AML-193 (cell line): ENCODE results near the gene ACOXL.
"Not testable (repeated sequence)": the region's sequence is repeated elsewhere in the genome, so short reads cannot be mapped to it uniquely, and the experiment has no call there.

Source experiments
- DNase-seq, 2 experiments: peaks; one replicate each; lab custom pipeline; 2025; lab: John Stamatoyannopoulos, UW

Gene ACOXL

DNA sequence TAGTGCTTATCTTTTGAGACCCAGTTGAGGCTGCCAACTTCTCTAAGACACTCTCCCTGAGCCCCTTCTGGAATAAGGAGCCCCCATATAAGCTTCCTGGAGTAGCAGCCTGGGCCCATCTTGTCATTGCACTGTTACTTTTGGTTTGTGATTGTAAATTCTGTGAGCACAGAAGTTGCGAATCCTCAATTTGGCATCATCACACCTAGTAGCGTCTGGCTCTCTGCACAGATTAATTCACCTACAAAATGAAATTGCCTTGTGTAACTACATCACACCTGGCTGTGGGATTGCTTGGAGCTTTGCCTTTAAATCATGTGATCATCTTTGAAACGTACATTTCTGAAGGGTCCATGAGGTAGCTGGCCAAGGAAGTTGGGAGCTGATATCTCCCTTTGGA, 195.2 kb downstream of the ACOXL start:
- no peak for DNase-seq

DNA sequence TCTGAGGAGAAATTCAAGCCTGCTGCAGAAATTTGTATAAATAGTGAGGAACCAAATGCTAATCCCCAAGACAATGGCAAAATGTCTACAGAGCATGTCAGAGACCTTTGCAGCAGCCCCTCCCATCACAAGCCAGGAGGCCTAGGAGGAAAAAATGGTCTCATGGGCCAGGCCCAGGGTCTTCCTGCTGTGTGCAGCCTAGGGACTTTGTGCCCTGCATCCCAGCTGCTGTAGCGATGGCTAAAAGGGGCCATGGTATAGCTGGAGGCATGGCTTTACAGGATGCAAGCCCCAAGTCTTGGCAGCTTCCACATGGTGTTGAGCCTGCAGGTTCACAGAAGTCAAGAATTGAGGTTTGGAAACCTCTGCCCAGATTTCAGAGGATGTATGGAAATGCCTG, 197.2 kb downstream of the ACOXL start:
- no peak for DNase-seq

DNA sequence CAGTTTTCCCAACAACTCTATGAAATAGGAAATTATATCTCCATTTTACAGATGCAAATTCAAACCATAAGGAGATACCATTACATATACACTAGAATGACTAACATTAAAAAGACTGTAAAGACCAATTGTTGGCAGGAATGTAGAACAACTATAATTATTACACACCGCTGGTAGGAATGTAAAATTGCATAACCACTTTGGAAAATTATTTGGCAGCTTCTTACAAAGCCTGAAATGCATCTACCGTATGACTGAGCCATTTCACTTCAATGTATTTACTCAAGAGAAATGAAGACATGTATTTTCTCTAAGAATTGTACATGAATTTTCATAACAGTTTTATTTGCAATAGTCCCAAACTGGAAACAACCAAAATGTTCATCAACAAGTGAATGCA, 199.3 kb downstream of the ACOXL start:
- no peak for DNase-seq

DNA sequence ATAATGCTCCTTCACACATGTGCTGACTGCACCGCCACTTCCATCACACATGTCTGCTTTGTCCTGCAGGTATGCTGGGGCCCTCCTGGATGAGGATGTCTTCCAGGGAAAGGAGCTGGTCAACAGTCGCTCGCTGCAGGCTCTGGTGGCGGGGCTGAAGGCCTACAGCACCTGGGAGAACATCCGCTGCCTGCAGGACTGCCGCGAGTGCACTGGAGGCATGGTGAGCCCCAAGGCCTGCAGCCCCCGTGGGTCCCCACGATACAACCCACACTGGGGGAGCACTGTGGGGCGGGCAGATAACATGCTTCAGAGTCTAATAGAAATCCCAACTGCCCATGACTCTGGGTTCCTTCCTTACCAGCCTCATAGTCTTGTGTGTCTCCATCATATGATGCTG, 201.0 kb downstream of the ACOXL start:
- no peak for DNase-seq

DNA sequence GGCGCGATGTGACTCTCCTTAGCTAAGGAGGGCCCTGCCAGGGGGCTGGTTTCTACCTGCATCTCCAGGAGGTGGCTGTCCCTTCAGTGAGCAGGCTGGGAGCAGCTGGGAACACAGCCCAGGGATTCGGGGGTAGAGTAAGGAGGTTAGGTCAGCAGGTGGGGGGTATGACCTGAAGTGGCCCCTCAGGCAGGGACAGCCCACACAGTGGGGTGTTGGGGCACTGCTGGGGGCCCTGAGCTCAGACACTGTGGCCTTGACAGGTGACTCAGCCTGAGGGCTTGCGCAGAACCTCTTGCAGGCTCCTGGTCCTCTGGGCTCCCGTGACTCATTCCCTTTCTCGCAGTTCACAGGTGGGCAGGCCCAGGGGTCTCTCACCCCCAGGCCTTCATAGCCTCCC, 202.6 kb downstream of the ACOXL start:
- DNase-seq = no peak

DNA sequence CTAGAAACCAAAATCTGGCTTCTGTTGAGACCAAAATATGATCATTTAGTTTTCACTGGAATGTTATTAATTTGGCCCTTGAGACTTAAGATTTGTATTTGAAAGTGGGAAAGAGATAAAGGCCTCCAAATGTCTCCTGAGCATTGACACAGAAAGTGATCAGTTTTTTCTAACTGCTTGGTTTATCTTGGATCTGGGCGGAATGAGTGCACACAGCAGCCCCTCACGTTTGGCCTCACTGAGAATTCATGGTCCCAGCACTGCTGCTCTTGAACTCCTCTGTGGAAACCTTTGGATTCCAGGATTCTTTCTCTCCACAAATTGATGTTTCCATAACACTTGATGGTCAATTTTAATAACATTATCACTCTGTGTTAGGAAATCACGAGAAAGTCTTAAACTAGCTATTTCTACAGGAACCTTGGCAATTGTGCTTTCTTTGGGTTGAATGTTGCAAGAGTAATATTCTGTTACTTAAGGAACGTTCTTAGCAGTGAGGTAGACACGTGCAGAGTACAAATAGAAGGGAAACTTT, 208.1 kb downstream of the ACOXL start:
- DNase-seq = no peak

DNA sequence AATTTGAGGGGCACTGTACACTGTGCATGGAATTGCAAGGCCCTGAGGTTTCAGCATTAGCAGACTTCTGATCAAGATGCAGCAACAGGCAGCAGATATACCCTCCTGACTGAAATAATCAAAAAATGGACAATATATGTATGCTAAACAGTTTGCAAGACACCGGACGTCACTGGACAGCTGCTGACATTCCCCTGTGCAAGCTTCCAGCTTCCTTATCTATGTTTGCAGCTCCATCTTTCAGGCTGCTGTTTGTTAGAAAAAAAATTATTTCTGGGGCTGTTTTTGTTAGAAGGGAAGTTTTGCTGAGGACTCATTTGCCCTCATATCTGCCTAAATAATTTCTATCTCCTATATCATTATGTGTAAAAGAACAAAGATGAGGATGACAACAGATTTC, 208.9 kb downstream of the ACOXL start:
- DNase-seq = no peak

DNA sequence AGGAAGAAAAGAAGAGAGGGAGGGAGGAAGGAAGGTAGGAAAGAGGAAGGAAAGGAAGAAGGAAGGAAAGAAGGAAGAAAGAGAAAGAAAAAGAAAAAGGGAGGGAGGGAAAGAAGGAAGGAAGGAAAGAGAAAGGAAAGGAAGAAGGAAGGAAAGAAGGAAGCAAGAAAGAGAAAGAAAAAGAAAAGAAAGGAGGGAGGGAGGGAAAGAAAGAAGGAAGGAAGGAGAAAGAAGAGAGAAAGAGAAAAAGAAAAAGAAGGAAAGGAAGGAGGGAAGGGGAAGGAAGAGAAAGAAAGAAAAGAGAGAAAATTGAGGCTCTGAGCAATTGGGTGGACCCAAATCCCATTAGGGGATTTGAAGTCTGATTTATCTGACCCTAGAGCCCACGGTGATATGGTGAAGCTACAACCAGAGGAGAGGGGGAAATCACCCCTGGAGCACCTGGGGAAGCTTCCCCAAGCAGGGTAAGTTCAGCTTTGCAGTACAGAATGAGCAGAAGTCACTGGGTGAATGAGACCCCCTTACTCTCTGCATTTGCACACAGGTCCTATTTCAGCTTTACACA, 210.8 kb downstream of the ACOXL start:
- DNase-seq = no peak

DNA sequence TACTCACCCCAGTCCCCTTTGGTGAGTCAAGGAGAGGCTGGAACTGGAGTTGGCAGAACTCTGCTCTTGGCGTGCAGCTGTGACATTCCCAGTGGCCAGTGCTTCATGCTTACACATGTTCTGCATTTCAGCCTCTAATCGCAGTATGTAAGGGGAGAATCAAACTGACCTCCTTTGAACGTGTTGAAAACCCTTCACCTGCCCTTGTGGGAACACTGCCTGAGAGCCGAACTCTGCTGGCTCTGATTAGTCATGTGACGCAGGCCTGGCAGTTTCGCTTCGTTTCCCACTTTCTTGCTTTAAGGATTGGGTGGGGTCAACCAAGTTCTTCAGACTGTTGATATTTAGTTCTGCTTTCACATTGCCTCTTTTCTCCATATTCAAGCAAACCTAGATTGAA, 214.5 kb downstream of the ACOXL start:
- no peak for DNase-seq

DNA sequence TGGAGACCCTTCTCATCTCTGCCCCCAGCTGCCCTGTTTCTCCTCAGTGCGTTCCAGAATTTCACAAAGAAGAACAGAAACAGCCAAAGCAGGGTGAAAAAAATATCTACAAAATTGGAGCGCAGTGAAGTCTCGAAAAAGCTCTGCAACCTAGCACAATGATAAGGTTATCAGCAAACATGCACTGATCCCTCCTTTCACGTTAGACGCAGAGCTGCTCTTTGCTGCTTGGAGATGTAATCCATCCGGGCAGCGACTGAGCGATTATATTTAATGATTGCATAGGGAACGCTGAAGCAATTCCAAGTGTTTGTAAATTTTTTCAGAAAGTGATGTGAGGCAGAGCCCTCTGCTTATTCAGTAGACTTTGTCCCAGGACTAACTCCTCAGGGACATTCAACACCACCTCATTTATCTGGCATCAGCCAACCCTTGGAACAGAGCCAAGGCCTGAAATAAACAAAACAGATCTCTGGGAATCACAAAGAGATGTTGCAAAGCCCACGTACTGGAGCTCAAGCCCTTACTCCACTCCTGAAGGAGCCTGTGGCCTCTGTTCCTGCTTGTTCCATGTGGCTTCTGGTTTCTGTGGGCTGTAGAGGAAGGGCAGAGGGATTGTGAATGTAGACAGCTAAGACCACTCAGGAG, 215.8 kb downstream of the ACOXL start:
- no peak for DNase-seq

DNA sequence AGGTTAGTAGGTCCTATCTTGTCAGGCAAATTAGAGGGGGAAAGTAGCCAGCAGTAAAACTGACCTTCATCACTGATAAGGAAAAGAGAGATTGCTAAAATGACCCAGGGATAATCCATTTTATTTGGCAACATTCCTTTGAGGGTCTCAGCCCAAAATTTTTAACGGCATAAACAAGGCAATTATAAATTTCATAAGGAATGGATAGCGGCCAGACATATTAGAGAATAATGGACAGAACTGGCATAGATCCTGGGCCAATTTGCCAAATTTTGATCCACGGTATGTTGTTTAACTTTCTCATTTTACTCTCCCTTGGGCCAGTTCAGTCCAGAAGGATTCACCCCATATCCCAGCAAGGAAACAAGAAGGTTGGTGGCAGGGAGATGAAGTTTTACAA, 217.9 kb downstream of the ACOXL start:
- DNase-seq = no peak

DNA sequence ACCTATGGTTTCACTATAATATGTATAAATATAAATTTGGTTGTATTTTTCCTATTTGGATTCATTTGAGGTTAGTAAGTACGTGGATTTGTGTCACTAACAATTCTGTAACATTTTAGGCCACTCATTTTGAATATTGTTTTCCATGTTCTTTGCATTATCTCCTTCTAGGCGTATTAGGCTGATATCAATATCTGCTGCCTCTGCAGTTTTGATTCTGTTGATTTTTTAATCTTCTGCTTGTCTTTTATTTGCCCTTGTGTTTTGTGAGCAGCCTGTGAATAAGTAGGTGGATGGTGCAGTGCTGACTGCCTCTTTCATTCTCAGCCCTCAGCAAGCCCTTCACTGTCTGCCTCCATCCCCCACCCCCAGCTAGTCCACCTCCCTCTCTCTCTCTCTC, 222.7 kb downstream of the ACOXL start:
- no peak for DNase-seq

DNA sequence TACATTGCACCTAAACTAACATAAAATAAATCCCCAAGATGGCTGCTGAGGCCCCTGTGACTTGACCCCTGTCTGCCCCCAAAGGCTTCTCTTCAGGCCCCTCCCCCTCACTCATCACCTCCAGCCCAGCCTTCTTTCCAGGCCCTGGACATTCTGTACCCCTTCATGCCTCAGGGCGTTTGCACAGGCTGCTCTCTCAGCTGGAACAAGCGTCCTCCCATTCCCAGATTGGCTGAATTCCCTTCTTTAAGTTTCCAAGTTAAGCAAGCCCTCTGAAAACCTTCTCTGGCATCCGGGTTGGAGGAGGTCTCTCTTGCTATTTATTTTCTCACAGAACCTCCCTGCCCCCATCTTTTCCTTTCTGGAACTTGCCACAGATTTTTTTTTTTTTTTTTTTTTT, 223.2 kb downstream of the ACOXL start:
- DNase-seq = no peak

DNA sequence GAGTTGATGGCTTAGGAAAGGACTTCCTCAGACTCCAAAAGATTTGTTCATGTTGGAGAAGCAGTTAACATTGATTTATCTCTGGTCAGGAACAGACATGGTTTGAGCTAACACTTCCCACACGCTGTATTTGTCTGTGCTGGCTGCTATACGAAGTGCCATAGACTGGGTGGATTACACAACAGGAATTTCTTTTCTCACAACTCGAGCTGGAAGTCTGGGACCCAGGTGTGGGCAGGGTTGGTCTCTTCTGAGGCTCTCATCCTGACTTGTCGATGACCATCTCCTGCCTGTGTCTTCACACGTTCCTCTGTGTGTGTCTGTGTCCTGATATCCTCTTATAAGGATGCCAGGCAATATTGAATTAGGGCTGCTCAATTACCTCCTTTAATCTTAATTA, 224.9 kb downstream of the ACOXL start:
- DNase-seq = peak in 1 of 2 experiments; percentile 4

DNA sequence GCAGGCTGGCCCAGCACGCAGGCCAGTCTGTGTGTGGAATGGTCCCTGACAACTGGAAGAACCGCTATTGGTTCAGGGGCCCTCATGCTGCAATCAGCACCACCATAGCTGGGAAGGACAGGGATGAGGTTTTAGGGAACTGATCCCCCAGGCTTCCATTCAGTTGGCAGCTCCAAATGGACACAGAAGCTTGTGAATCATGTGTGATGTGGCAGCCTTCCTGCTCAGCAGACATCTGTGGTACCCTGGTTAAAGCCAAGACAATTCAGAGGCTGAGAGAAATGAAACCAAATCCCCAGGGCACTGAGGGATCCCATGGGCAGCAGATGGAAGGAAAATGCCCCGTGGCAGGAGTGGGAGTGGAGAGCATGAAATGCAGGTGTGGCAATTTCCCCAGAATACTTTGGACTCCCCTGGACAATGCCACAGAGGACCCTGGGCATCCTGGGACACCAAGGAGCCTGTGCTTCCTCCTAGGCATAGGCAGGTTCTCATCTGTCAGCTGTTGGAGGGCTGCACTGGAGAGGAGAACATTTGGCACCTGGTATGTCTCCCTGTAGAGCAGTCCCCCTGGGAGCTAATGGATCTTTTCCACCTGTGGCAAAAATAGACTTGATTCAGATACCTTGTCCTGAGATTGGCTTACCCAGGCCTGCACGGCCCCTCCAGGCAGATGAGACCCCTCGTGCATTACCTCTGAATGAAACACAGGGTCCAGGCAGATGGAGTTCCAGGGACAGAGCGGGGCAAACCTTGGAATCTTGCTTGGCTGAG, 226.2 kb downstream of the ACOXL start:
- no peak for DNase-seq

DNA sequence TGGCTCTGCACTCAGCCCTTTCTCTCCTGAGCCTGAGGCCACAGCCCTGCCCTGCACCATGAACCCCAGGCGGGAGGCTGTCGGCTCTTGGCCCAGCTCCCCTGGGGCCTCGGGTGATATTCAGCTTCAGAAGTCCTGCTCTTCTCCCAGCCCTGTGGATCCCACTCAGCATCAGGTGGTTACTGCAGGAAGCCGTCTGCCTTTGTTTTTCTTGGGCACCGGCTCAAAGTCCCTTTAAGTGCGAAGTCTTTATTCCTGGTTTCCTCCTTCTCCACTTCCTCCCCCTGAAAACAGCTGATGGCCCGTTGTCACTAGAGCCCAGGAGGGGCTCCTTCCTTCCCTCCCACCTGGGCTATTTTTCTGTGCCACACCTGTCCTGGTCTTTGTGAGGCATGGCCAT, 226.8 kb downstream of the ACOXL start:
- no peak for DNase-seq

DNA sequence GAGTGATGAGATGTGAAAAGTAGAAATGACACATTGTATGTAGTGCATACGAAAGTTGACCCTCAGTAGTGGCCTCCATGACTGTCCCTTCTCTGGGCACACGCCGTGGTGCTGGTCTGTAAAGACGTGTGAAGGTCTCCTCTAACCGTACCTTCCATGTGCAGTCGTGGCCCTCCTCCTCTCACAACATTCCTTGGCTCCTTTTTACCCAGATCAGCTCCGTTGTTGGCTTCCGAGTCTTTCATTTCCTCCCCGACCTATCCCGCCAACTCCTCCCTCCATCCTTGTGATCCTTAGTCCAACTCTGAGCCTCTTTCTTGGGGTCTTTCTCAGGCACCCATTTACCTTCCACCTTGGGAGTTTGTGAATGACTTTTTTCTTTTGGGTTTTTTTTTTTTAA, 227.9 kb downstream of the ACOXL start:
- DNase-seq = no peak

DNA sequence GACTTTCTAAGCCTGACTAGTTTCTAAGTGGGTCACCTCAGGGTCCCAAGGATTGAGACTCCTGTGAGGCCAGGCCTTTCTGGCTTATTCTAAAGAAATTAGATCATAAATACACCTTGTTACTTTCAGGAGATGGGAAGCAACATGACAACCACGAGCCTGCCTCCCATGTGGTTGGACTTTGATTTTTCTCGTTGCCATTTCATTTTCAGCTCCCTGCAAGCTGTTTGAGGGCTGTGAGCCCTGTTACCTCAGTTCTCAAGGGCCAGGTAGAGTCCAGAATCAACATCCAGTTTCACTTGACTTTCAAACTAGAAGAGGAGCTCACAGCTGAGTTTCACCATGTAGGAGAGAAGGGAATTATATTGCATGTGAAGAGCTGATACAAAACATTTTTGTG, 228.6 kb downstream of the ACOXL start:
- no peak for DNase-seq

DNA sequence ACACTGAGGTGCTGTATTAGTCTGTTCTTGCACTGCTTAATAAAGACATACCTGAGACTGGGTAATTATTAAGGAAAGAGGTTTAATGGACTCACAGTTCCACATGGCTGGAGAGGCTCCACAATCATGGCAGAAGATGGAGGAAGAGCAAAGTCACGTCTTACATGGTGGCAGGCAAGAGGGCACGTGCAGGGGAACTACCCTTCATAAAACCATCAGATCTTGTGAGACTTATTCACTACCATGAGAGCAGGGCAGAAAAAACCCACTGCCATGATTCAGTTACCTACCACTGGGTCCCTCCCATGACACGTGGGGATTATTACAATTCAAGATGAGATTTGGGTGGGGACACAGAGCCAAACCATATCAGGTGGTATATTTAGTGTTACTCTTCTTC, 229.3 kb downstream of the ACOXL start:
- not testable (repeated sequence) for DNase-seq

DNA sequence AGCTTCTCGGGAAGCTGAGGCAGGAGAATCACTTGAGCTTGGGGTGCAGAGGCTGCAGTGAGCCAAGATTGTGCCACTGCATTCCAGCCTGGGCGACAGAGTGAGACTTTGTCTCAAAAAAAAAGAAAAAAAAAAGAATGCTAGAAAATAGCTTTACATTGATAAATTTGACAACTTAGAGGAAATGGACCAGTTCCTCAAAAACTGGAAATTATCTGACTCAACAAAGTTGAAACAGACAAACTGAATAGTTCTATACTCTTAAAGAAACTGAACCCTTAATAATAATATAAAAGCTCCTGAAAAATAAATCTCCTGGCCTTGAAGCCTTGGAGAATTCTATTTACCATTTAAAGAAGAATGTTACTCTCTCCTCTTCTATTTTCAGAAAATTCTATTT, 237.3 kb downstream of the ACOXL start:
- DNase-seq = no peak

DNA sequence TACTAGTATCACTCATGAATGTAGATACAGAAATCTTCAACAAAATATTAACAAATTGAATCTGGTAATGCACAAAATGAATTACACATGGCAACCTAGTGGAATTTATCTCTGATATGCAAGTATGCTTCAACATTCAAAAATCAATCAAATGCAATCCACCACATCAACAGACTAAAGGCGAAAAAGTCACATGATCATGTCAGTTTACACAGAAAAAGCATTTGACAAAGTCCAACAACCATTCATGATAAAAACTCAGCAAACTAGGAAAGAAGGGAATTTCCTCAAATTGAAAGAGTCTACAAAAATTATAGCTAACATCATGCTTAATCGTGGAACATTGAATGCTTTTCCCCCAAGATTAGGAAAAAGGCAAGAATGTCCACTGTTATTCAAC, 237.8 kb downstream of the ACOXL start:
- no peak for DNase-seq

DNA sequence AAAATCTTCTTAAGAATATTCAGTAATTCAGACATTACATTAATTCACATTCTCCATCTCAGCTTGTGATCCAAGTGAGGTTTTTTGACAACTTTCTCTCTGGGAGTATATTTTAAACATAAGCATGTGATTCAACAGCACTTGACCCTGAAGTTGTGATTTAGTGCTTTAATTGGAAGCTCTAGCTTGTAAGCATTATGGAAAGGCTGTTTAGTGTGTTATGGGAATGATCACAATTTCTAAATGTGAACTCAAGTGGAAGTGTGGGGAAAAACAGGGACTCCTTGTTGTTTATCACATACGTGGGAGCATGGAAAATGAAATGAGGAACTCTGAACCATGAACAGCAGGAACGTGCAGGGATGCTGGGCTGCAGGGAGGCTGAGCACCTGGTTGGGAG, 239.4 kb downstream of the ACOXL start:
- no peak for DNase-seq

DNA sequence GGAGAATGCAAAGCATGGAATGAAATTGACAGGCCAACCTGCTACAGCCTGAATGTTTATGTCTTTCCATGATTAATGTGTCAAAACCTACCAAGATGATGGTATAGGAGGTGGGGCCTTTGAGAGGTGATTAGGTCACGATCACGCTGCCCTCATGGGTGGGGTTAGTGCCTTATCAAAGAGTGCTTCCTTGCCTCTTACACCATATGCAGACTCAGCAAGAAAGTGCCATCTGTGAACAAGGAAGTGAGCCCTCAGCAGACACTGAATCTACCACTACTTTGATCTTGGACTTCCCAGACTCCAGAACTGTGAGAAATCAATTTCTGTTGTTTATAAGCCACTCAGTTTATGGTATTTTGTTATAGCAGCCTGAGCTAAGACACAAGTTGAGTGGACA, 240.9 kb downstream of the ACOXL start:
- DNase-seq = no peak
